GM21515 (cell line): ENCODE measurements around the gene MLLT1.

Experiments used
- ATAC-seq: cut with Tn5 transposase; IDR thresholded peaks from one replicate; pipeline ENCODE4 v1.9.1; 2021; ENCODE audit not compliant: unreplicated experiment

Gene MLLT1

DNA sequence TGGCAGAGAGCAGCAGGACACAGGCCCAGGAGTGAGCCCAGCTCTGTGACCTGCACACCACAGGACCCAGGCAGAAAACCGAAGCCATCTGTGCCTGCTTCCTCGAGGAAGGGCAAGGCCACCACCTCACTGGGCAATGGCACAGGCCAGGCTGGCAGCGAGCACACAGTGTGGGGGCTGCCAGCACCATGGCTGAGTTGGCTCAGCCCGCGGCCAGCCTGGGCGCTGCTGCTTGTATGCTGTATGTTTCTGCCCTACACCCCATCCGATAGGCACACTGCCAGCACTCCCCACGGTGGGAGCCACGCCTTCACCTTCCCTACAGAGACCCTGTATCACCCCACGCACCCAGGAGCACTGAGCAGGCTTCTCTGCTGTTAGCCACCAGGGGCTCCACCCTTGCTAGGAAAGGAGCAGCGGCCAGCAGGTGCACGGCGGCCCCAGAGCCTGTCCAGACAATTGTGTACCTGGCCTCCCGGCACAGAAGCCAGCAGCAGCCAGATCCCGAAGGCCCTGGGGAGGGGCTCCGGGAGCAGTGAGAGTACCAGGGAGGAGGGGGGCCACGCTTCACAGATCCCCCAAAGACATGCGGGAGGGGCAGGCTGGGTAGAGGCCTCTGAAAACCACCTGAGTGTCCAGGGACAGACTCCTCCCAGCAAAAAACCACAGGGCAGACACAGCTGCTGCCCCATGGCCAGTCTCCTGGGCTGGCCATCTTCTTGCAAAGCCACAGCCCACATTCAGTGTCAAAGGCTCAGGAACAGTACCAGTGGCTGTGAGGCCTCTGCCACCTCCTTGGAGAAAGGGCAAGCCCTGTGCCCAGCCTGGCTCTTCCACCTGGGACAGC is 56.1 kb downstream of the MLLT1 start:
- no peak for ATAC-seq

DNA sequence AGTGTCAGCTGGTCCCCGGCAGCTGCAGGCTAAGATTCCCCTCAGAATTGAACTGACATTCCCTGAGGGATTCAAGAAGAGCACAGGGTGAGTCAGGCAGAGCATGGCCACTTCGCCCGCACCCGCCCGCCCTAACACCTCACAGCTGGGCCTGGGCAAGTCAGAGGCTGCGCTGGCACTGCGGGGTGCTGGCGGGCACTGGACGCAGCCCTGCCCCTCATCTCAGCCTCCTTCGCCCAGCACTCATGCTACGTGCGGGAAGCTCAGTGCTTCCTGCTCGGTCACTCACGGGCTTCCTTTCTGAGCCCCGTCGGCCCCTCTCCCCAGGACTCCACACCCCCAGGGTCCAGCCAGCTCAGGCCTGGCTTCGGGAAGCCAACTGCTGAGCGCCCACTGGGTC is 56.9 kb downstream of the MLLT1 start:
- no peak for ATAC-seq

- no peak for ATAC-seq
Observed at GRCh38 chr19:6221878-6222746, 57.7 kb downstream of the MLLT1 start.

DNA sequence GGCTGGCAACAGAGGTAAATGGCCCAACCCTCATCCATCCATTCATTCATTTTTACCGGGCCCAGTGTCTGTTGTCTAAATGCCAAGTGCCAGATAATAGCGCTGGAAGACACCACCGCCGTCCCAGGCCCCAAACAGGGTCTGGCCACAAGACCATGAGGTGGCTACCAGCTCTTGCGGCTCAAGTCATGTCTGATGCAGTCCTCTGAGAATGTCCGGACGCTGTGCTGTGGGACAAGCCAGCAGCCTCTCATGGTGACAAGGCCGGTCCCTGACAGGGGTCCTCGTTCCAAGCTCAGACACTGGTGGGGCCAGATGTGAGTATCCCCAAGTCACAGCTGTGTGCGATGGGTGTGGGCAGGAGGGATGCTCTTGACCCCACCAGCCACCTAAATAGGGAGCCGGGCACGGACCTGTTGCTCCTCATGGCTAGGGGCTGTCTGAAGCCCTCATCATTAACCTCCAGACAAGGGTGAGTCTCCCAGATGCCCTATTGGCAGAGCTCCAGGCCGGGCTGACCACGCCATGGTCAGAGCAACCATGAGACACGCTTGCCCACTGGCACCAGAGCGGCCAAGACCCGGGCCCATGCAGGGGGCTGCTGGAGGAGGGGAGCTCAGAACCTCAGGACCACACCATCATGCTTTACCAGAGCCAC is 58.4 kb downstream of the MLLT1 start:
- ATAC-seq = no peak

GRCh38 chr19:6220385-6221191 is 59.2 kb downstream of the MLLT1 start:
- ATAC-seq = no peak

DNA sequence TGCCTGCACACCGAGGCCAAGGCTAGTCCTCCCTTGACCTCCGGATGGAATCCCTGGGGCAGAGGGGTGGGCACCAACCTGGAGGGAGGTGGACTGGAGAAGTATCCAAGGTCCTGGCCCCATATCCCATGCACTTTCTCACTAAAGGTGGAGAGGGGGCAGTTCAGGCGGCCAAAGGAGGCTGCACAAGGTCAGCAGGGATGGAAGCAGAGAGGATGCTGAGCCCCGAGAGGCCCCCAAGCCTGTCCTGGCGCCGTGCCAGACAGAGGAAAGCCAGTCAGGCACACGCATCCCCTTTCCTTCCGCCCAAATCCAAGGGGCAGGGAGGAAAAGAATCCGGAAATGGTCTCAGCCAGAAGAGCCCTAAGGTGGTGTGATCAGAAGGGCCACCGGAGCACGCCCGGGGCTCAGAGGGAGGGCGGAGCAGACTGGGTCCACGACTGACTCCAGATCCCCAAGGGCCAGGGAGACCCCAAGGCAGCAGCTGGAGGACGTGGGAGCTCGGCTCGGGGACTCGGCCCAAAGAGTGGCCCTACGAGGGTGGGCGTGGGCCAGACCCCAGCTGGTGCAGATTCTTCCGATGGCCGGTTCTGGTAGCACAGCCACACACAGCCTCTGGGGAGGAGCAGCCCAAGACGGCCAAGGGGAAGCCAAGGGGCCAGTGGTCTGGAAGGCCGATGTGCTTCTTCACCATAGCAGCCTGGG is 60.0 kb downstream of the MLLT1 start:
- no peak for ATAC-seq

DNA sequence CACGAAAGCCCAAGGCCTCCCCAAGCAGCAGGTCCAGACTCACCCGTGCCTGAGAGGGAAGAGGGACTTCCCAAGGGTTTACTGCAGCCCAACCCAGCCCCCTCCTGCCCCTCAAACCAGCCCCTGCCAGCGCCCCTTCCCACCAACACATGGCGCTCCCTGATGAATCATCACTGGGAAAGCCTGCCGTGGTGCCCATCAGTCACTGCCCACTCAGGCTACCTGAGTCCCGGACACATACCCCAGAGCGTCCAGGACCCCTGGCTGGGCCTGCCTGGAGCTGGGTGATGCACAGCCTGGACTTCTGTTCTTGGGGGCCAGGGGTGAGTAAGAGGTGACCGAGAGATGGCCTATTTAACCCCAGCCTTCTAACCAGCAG is 60.6 kb downstream of the MLLT1 start:
- ATAC-seq = no peak

- no peak for ATAC-seq
Observed at GRCh38 chr19:6218491-6219146, 61.2 kb downstream of the MLLT1 start.

DNA sequence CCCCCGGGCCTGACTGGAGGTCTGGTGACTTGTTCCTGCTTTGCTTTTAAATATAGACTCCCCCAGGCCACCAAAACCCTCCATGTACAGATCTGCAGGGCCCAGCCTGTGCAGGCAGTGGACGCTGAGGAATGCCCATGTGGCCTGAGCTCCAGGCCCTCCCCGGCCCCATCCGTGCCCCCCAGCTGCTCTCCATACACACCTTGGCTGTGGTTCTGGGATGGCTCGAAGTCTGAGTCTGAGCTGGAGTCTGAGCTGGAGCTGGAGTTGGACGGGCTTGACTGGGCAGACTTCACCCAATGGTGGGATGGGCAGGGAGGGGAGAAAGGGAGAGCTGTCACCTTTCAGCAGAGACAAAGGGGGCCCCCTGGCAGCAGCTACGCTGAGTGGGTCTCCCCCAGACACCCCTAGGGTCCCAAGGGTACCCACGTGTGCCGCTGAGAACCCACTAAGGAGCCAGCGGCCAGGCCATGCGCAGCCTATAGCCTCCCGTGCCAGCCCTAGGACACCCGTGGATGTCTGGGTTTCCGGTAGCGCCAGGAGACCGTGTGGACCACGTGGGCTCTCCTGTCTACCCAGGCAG is 61.9 kb downstream of the MLLT1 start:
- no peak for ATAC-seq

GRCh38 chr19:6216996-6217751 is 62.6 kb downstream of the MLLT1 start:
- no peak for ATAC-seq

GRCh38 chr19:6216236-6216995 is 63.4 kb downstream of the MLLT1 start:
- ATAC-seq = no peak

GRCh38 chr19:6215701-6216235 is 64.0 kb downstream of the MLLT1 start:
- ATAC-seq = no peak

- ATAC-seq = no peak
Observed at GRCh38 chr19:6214881-6215541, 64.8 kb downstream of the MLLT1 start.

DNA sequence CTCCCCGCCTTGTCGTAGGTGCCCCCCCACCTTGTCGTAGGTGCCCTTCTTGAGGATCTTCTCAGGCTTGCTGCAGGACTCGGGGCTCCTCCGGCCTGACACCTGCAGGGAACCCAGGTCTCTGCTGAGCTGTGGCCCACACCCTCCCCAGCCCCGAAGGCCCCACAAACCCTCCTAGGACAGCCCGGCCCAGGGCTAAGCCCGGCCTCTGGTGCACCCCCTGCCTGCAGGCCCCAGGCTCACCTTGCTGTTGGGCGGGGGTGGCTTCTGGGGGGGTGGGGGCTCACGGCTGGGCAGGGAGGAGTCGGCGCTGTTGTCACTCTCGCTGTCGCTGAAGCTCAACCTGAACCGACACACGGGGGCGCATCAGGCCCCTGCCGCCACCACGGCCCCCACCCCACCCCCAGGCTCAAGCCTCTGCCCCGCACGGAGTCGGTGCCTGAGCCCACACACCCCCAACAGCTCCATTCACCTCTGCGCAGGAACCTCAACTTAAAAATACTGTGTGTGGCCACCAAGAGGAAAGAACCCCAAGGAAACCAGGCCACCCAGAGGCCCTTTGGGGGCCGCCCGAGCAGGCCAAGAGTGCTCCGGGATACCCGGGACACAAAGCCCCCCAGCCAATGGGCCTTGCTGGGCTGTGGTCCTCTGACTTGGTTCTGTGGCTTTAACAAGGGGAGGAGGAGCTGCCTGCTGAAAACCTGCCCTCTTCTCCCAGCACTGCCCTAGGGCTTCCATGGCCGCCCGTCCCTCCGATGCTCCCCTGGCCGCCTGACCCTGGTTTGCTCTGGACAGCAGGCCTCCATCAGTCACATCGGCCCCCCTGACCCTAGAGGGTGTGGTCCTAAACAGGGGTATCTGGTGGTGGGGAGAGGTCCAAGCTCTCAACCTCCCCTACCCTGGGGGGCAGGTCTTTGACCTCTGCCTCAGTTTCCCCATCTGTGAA is 65.8 kb downstream of the MLLT1 start:
- ATAC-seq = no peak

DNA sequence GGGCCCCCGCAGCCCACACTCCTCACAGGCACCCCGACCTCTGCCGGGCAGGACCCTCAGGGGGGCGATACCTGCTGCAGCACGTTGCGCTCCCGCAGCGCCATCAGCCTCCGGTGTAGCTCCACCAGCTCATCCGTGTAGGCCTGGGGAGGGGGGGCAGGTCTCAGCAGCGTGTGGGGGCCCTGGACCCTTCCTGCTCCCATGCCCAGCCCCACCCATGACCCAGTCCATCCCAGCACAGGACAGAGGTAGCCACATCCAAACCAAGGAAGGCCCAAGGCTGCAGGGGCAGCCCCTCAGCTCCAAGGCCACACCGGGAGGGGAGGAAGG is 66.5 kb downstream of the MLLT1 start:
- ATAC-seq = no peak
